Trophoblast cell (in vitro differentiated cells and primary cell): Measurements from ENCODE around the gene CAPN2.

Experiments used
- DNase-seq, 2 donors: peaks; one replicate each; pipeline ENCODE4 v3.0.0-alpha.2; 2016
- H2AFZ ChIP-seq: 2 replicates; pipeline ENCODE4 v1.6.1; 2013; ENCODE audit warnings: low read length, moderate library complexity, mild to moderate bottlenecking; ENCODE audit not compliant: insufficient read depth, poor library complexity
- H2AK5ac ChIP-seq: 2 replicates; pipeline ENCODE4 v1.6.1; 2013; ENCODE audit warnings: mild to moderate bottlenecking, low read length
- H2BK120ac ChIP-seq: 2 replicates; pipeline ENCODE4 v1.6.1; 2013; ENCODE audit warnings: low read length, mild to moderate bottlenecking, moderate library complexity; ENCODE audit not compliant: insufficient read depth, poor library complexity
- H2BK12ac ChIP-seq: 2 replicates; pipeline ENCODE4 v1.6.1; 2013; ENCODE audit warnings: mild to moderate bottlenecking, low read length, moderate library complexity
- H2BK5ac ChIP-seq: 2 replicates; pipeline ENCODE4 v1.6.1; 2013; ENCODE audit warnings: low read length, low read depth, moderate library complexity, mild to moderate bottlenecking; ENCODE audit not compliant: poor library complexity
- H3K14ac ChIP-seq: 2 replicates; pipeline ENCODE4 v1.6.1; 2013; ENCODE audit warnings: mild to moderate bottlenecking, low read length
- H3K18ac ChIP-seq: 2 replicates; pipeline ENCODE4 v1.6.1; 2013; ENCODE audit warnings: mild to moderate bottlenecking, low read length
- H3K23ac ChIP-seq: 2 replicates; pipeline ENCODE4 v1.6.1; 2013; ENCODE audit warnings: low read length
- H3K27ac ChIP-seq: 2 replicates; pipeline ENCODE4 v1.5.1; 2013; ENCODE audit warnings: low read depth, mild to moderate bottlenecking, inconsistent platforms, low read length, moderate library complexity
- H3K27me3 ChIP-seq: 2 replicates; pipeline ENCODE4 v1.6.1; 2013; ENCODE audit warnings: inconsistent platforms, mild to moderate bottlenecking, low read length, moderate library complexity; ENCODE audit not compliant: insufficient read depth
- H3K36me3 ChIP-seq, 2 experiments: 1 replicate in 1 of 2; 2 replicates in 1 of 2; pipeline ENCODE4 v1.6.1; 2013; ENCODE audit warnings: low read length in 2 of 2, mild to moderate bottlenecking in 2 of 2, moderate library complexity in 1 of 2; ENCODE audit not compliant: insufficient read depth in 2 of 2, control insufficient read depth in 1 of 2
- H3K4ac ChIP-seq: 2 replicates; pipeline ENCODE4 v1.6.1; 2013; ENCODE audit warnings: low read depth, mild to moderate bottlenecking, low read length, moderate library complexity
- H3K4me1 ChIP-seq, 2 experiments: 1 replicate in 1 of 2; 2 replicates in 1 of 2; pipeline ENCODE4 v1.6.1; 2013; ENCODE audit warnings: low read length in 2 of 2, mild to moderate bottlenecking in 2 of 2, moderate library complexity in 1 of 2; ENCODE audit not compliant: insufficient read depth in 2 of 2, control insufficient read depth in 1 of 2
- H3K4me2 ChIP-seq: 2 replicates; pipeline ENCODE4 v1.6.1; 2013; ENCODE audit warnings: inconsistent platforms, mild to moderate bottlenecking, low read length, moderate library complexity
- H3K4me3 ChIP-seq: 2 replicates; pipeline ENCODE4 v1.5.1; 2013; ENCODE audit warnings: mild to moderate bottlenecking, low read depth, low read length, inconsistent platforms
- H3K79me1 ChIP-seq: one replicate; pipeline ENCODE4 v1.6.1; 2013; ENCODE audit warnings: low read length
- H3K79me2 ChIP-seq: 2 replicates; pipeline ENCODE4 v1.6.1; 2013; ENCODE audit warnings: low read length, mild to moderate bottlenecking; ENCODE audit not compliant: control insufficient read depth, insufficient read depth, poor library complexity
- H3K9ac ChIP-seq: 2 replicates; pipeline ENCODE4 v1.6.1; 2013; ENCODE audit warnings: mild to moderate bottlenecking, low read length
- H3K9me3 ChIP-seq: 2 replicates; pipeline ENCODE4 v1.6.1; 2013; ENCODE audit warnings: low read depth, mild to moderate bottlenecking, control low read depth, inconsistent platforms, low read length; ENCODE audit not compliant: insufficient read depth
- H4K12ac ChIP-seq: 2 replicates; pipeline ENCODE4 v1.6.1; 2013; ENCODE audit warnings: low read depth, mild to moderate bottlenecking, low read length, moderate library complexity
- H4K8ac ChIP-seq: 2 replicates; pipeline ENCODE4 v1.6.1; 2013; ENCODE audit warnings: low read depth, mild to moderate bottlenecking, low read length, moderate library complexity
- H4K91ac ChIP-seq: one replicate; pipeline ENCODE4 v1.6.1; 2013; ENCODE audit warnings: low read depth, mild to moderate bottlenecking, low read length, moderate library complexity
- WGBS: extraction: QIAGEN DNeasy Blood & Tissue Kit; methylation state at CpG from one replicate; pipeline ENCODE4 v1.1.7; 2013; ENCODE audit warnings: missing lambda C conversion rate; ENCODE audit not compliant: insufficient read length, insufficient coverage; ENCODE audit errors: extremely low coverage; 5-methylcytosine and 5-hydroxymethylcytosine counted together

Gene CAPN2

DNA sequence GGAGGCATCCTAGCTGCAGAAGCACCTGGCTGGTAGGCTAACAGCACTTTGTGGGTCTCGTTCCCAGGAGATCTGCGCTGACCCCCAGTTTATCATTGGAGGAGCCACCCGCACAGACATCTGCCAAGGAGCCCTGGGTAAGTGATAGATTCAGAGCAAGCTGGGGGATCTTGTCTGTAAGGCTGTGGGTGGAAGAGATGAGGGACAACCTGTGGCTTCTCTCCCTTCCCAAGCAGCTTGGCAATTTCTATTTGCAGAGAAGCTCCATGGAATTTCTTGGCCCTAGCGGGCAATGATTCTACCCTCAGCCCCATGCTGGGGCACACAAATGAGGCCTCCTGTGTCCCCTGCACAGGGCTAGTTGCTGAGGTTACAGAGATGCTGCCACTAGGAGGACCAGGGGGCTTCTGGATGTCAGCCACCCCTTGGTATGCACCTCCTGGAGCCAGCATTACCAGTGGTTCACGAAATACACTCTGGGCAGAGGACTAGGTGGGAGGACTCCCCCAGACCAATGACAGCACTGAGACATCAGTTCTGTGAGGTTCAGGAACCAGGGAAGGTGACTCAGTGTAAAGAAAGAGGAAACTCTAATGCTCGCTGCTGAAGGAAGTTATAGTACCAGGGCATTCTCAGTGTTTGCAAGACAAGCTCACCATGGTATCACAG, 5.5 kb downstream of the CAPN2 start:
- Histone ChIP-seq H3K9ac (no peak overlapping the region), H3K14ac (peak overlapping the region; percentile 71), H2AFZ (no peak overlapping the region), H3K36me3 (peaks cover 28 to 39% of the 10 kb centered on the region in 2 experiments), H3K9me3 (no peaks in the 10 kb centered on the region), H3K23ac (no peak overlapping the region), H2AK5ac (peak overlapping the region; percentile 63), H3K18ac (peak overlapping the region; percentile 46), H3K4ac (peak overlapping the region; percentile 52), H2BK12ac (peak overlapping the region; percentile 81), H3K4me3 (no peak overlapping the region), H2BK5ac (peak overlapping the region; percentile 50), H3K79me1 (peaks cover 28% of the 10 kb centered on the region), H4K12ac (no peak overlapping the region), H4K8ac (peak overlapping the region; percentile 20), H3K4me1 (peaks cover 32 to 51% of the 10 kb centered on the region in 2 experiments), H3K27ac (peak overlapping the region; percentile 84), H3K4me2 (no peak overlapping the region), H3K27me3 (no peaks in the 10 kb centered on the region), H4K91ac (peak overlapping the region; percentile 61), H2BK120ac (peak overlapping the region; percentile 40), H3K79me2 (peaks cover 12% of the 10 kb centered on the region)
- DNase-seq = no peak
- no CpG with 5 or more reads among the region's 6 CpGs for WGBS

DNA sequence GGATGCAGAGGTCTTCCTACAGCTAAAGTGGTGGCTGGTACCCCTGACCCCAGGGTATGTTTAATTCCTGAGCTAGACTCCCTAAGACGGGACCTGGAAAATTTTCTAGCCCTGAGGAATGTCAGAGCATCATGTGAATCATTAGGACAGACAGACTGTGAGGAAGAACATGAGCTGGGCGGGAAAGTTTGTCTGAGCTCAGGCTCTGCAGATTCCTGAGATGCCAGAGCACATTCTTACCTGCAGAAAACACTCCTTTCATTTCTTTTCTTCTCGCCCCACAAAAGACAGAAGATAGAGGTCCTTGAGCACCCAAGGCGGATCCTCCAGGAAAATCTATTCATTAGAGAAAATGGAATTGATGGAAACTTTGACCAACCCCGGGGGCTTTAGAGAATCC, 6.5 kb downstream of the CAPN2 start:
- Histone ChIP-seq H2AK5ac (no peak overlapping the region), H3K23ac (no peak overlapping the region), H3K4ac (no peak overlapping the region), H3K27ac (peak overlapping the region; percentile 90), H3K14ac (no peak overlapping the region), H2BK12ac (no peak overlapping the region), H2BK5ac (peak overlapping the region; percentile 37), H3K9ac (no peak overlapping the region), H3K79me1 (peaks cover 19% of the 10 kb centered on the region), H3K79me2 (peaks cover 11% of the 10 kb centered on the region), H4K91ac (no peak overlapping the region), H4K8ac (no peak overlapping the region), H2AFZ (no peak overlapping the region), H3K4me2 (no peak overlapping the region), H4K12ac (no peak overlapping the region), H3K18ac (no peak overlapping the region), H3K9me3 (no peaks in the 10 kb centered on the region), H3K27me3 (no peaks in the 10 kb centered on the region), H2BK120ac (peak overlapping the region; percentile 79), H3K36me3 (peaks cover 37 to 49% of the 10 kb centered on the region in 2 experiments), H3K4me1 (peaks cover 34 to 55% of the 10 kb centered on the region in 2 experiments), H3K4me3 (no peak overlapping the region)
- no CpG with 5 or more reads among the region's 5 CpGs for WGBS
- peak; percentile 87 to 88 for DNase-seq

DNA sequence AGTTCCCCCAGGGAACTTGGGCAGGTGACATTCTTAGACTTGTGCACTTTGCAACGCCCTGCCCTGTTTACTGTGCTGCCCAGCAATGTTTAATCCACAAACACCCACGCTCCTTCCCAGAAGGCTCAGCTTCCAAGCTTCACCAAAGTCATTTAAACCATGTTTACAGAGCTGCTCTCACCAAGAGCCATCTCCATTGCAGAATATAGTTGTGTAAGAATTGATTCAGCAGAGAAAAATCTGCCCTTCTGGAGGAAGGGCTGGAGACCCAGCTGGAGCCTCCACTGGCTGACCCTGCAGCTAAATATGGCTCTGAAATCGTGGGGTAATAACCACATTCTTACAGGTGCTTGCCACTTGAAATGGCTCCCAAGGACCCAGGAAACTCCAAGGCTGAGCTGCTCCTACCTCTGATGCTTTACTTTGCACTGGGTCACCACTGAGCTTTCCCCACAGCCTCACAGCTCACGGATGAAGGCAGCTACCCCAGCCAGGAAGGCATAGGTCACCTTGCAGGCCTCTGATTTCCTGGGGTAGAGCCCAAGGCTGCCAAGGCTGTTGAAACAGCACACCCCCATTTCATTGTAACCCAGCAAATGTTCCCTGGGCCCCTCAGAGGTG, 8.7 kb downstream of the CAPN2 start:
- Histone ChIP-seq H4K91ac (no peak overlapping the region), H3K79me1 (peaks cover 20% of the 10 kb centered on the region), H3K4me1 (peaks cover 45 to 55% of the 10 kb centered on the region in 2 experiments), H3K9me3 (no peaks in the 10 kb centered on the region), H3K79me2 (peaks cover 11% of the 10 kb centered on the region), H2BK120ac (no peak overlapping the region), H3K27me3 (no peaks in the 10 kb centered on the region), H2AK5ac (no peak overlapping the region), H3K4ac (peak overlapping the region; percentile 48), H2BK5ac (no peak overlapping the region), H3K23ac (no peak overlapping the region), H3K27ac (no peak overlapping the region), H3K4me3 (no peak overlapping the region), H3K14ac (no peak overlapping the region), H3K18ac (peak overlapping the region; percentile 67), H2AFZ (no peak overlapping the region), H3K9ac (no peak overlapping the region), H4K8ac (no peak overlapping the region), H3K36me3 (peaks cover 46 to 63% of the 10 kb centered on the region in 2 experiments), H4K12ac (no peak overlapping the region), H2BK12ac (peak overlapping the region; percentile 35), H3K4me2 (no peak overlapping the region)
- no CpG with 5 or more reads among the region's 4 CpGs for WGBS
- DNase-seq = peak; percentile 92 to 95

DNA sequence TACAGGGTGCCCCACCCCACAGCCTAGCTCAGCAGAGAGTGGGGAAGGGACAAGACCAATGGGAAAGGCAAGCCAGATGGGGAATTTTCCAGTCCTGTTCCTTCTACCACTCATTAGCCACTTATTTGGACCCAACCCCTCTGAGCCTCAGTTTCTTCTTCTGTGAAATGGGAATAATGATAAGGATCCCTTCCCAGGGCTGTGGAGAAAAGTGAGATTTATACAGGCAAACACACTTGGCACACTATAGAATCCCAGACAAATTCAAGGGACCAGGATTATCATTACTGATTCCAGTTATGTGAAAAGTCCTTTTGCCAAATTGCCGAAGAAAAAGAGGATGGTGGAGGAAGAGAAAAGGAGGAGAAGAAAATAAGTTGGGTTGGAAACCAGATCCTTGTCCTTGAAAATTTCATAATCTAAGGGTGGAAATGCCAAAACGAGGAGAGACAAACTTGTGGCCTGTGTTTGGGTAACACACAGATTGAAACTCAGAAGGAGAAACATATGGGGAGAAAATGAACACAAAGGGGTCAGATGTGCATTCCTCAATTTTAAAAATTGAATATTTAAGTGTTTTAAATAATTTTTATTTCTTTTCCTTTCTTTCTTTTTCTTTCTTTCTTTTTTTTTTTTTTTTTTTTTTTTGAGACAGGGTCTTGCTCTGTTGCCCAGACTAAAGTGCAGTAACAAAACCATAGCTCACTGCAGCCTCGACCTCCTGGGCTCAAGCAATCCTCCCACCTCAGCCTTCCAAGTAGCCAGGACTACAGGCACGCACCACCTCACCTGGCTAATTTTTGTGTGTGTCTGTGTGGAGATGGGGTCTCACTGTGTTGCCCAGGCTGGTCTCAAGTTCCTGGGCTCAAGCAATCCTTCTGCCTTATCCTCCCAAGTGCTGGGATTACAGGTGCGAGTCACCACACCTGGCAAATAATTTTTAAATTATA, 9.6 kb downstream of the CAPN2 start:
- Histone ChIP-seq H2BK12ac (peak overlapping the region; percentile 28), H3K4me3 (no peak overlapping the region), H4K12ac (no peak overlapping the region), H2BK5ac (no peak overlapping the region), H3K18ac (peak overlapping the region; percentile 67), H3K4ac (peak overlapping the region; percentile 17), H3K36me3 (peaks cover 40 to 61% of the 10 kb centered on the region in 2 experiments), H3K9me3 (no peaks in the 10 kb centered on the region), H2AK5ac (no peak overlapping the region), H3K27ac (no peak overlapping the region), H4K8ac (no peak overlapping the region), H4K91ac (no peak overlapping the region), H2AFZ (no peak overlapping the region), H3K9ac (no peak overlapping the region), H3K14ac (no peak overlapping the region), H2BK120ac (no peak overlapping the region), H3K79me1 (peaks cover 27% of the 10 kb centered on the region), H3K23ac (no peak overlapping the region), H3K79me2 (peaks cover 12% of the 10 kb centered on the region), H3K27me3 (no peaks in the 10 kb centered on the region), H3K4me1 (peaks cover 45 to 54% of the 10 kb centered on the region in 2 experiments), H3K4me2 (no peak overlapping the region)
- WGBS = no CpG with 5 or more reads among the region's 5 CpGs
- no peak for DNase-seq
